ENCODE data around the gene PDE4D.
"Not testable (repeated sequence)": the region's sequence is repeated elsewhere in the genome, so short reads cannot be mapped to it uniquely, and the experiment has no call there.

Gene PDE4D

GRCh38 chr5:58963361-58963760 lies 930.2 kb downstream of the PDE4D start:
- CTCF ChIA-PET, result no interaction called here

GRCh38 chr5:58961631-58962280 lies 931.8 kb downstream of the PDE4D start:
- CTCF ChIA-PET, result no interaction called here
- DNase-seq (ENCODE audit: extremely low spot score), result no peak
- POLR2A ChIA-PET, result no interaction called here

More at GRCh38 chr5:58963361-58963760, 930.2 kb downstream of the PDE4D start:
- POLR2A ChIA-PET, result no interaction called here
- TF ChIP-seq ELF4 (IDR thresholded peaks at IDR 0.05) (no peak), HDGF (IDR thresholded peaks at IDR 0.05; ENCODE audit: borderline replicate concordance) (no peak), ZNF384 (IDR thresholded peaks at IDR 0.05) (no peak), LEF1 (IDR thresholded peaks at IDR 0.05; ENCODE audit: borderline replicate concordance) (no peak), FOXM1 (IDR thresholded peaks at IDR 0.05; ENCODE audit: borderline replicate concordance) (no peak)
- no peak for DNase-seq (ENCODE audit: extremely low spot score)

GRCh38 chr5:58958701-58959100 lies 934.8 kb downstream of the PDE4D start:
- ChIA-PET POLR2A (no interaction called here), CTCF (interaction anchor here (1.0 kb wide), 1 partner anchor 12 kb away, joined by 6 read pairs; no protein-coding TSS in a partner anchor)
- TF ChIP-seq SUZ12 (IDR thresholded peaks at IDR 0.05) (no peak), L3MBTL2 (conservative IDR thresholded peaks at IDR 0.05) (no peak), FOXK2 (IDR thresholded peaks at IDR 0.05) (no peak), LEF1 (IDR thresholded peaks at IDR 0.05; ENCODE audit: borderline replicate concordance) (no peak), FOXA1 (IDR thresholded peaks at IDR 0.05) (no peak), FOXM1 (IDR thresholded peaks at IDR 0.05; ENCODE audit: borderline replicate concordance) (no peak), TARDBP (IDR thresholded peaks at IDR 0.05) (no peak), SP1 (IDR thresholded peaks at IDR 0.05) (no peak), ARNT (IDR thresholded peaks at IDR 0.05) (no peak), ZNF384 (IDR thresholded peaks at IDR 0.05) (no peak), CTBP1 (IDR thresholded peaks at IDR 0.05; ENCODE audit: borderline replicate concordance) (no peak), HDGF (IDR thresholded peaks at IDR 0.05; ENCODE audit: borderline replicate concordance) (no peak), NFRKB (IDR thresholded peaks at IDR 0.05) (no peak), ELF4 (IDR thresholded peaks at IDR 0.05) (no peak)
- no peak for DNase-seq (ENCODE audit: extremely low spot score)

More at GRCh38 chr5:58961631-58962280, 931.8 kb downstream of the PDE4D start:
- TF ChIP-seq HDGF (IDR thresholded peaks at IDR 0.05; ENCODE audit: borderline replicate concordance), result no peak
- TF ChIP-seq ARNT (IDR thresholded peaks at IDR 0.05), result no peak
- TF ChIP-seq TARDBP (IDR thresholded peaks at IDR 0.05), result no peak
- TF ChIP-seq SUZ12 (IDR thresholded peaks at IDR 0.05), result no peak
- TF ChIP-seq NFRKB (IDR thresholded peaks at IDR 0.05), result no peak
- no peak for TF ChIP-seq SP1 (IDR thresholded peaks at IDR 0.05)
- no peak for TF ChIP-seq FOXM1 (IDR thresholded peaks at IDR 0.05; ENCODE audit: borderline replicate concordance)
- no peak for TF ChIP-seq LEF1 (IDR thresholded peaks at IDR 0.05; ENCODE audit: borderline replicate concordance)
- no peak for TF ChIP-seq ELF4 (IDR thresholded peaks at IDR 0.05)
- TF ChIP-seq FOXK2 (IDR thresholded peaks at IDR 0.05), result no peak
- TF ChIP-seq ZNF384 (IDR thresholded peaks at IDR 0.05), result no peak
- no peak for TF ChIP-seq CTBP1 (IDR thresholded peaks at IDR 0.05; ENCODE audit: borderline replicate concordance)
- TF ChIP-seq FOXA1 (IDR thresholded peaks at IDR 0.05), result no peak
- TF ChIP-seq BHLHE40 (IDR thresholded peaks at IDR 0.05; ENCODE audit: borderline replicate concordance), result no peak
- TF ChIP-seq L3MBTL2 (conservative IDR thresholded peaks at IDR 0.05), result no peak
- no peak for TF ChIP-seq PKNOX1 (IDR thresholded peaks at IDR 0.05)

GRCh38 chr5:58953218-58953617 lies 940.3 kb downstream of the PDE4D start:
- DNase-seq (ENCODE audit: extremely low spot score); POLR2A ChIA-PET; CTCF ChIA-PET: not testable (repeated sequence)

GRCh38 chr5:58950224-58950623 lies 943.3 kb downstream of the PDE4D start:
- no peak for DNase-seq (ENCODE audit: extremely low spot score)
- POLR2A ChIA-PET, result no interaction called here
- TF ChIP-seq HDGF (IDR thresholded peaks at IDR 0.05; ENCODE audit: borderline replicate concordance), result no peak
- TF ChIP-seq SP1 (IDR thresholded peaks at IDR 0.05), result no peak
- no peak for TF ChIP-seq FOXM1 (IDR thresholded peaks at IDR 0.05; ENCODE audit: borderline replicate concordance)
- no peak for TF ChIP-seq FOXA1 (IDR thresholded peaks at IDR 0.05)
- no peak for TF ChIP-seq L3MBTL2 (conservative IDR thresholded peaks at IDR 0.05)
- CTCF ChIA-PET, result no interaction called here

- ChIA-PET CTCF (interaction anchor here (1.0 kb wide), 1 partner anchor 12 kb away, joined by 6 read pairs; no protein-coding TSS in a partner anchor), POLR2A (no interaction called here)
- no peak for DNase-seq (ENCODE audit: extremely low spot score)
- no peak for TF ChIP-seq CTBP1 (IDR thresholded peaks at IDR 0.05; ENCODE audit: borderline replicate concordance)
- TF ChIP-seq ZNF384 (IDR thresholded peaks at IDR 0.05), result no peak
- TF ChIP-seq SUZ12 (IDR thresholded peaks at IDR 0.05), result no peak
- no peak for TF ChIP-seq FOXK2 (IDR thresholded peaks at IDR 0.05)
- no peak for TF ChIP-seq HDGF (IDR thresholded peaks at IDR 0.05; ENCODE audit: borderline replicate concordance)
- no peak for TF ChIP-seq ELF4 (IDR thresholded peaks at IDR 0.05)
- no peak for TF ChIP-seq TARDBP (IDR thresholded peaks at IDR 0.05)
- no peak for TF ChIP-seq BHLHE40 (IDR thresholded peaks at IDR 0.05; ENCODE audit: borderline replicate concordance)
- TF ChIP-seq ARNT (IDR thresholded peaks at IDR 0.05), result no peak
- no peak for TF ChIP-seq FOXA1 (IDR thresholded peaks at IDR 0.05)
- TF ChIP-seq L3MBTL2 (conservative IDR thresholded peaks at IDR 0.05), result no peak
These were observed 947.3 kb downstream of the PDE4D start for GRCh38 chr5:58946230-58946629.

- ChIA-PET CTCF (no interaction called here), POLR2A (no interaction called here)
- DNase-seq (ENCODE audit: extremely low spot score), result no peak
- TF ChIP-seq SUZ12 (IDR thresholded peaks at IDR 0.05) (no peak), L3MBTL2 (conservative IDR thresholded peaks at IDR 0.05) (no peak), LEF1 (IDR thresholded peaks at IDR 0.05; ENCODE audit: borderline replicate concordance) (no peak), ARNT (IDR thresholded peaks at IDR 0.05) (no peak), FOXK2 (IDR thresholded peaks at IDR 0.05) (no peak), CTBP1 (IDR thresholded peaks at IDR 0.05; ENCODE audit: borderline replicate concordance) (no peak), BHLHE40 (IDR thresholded peaks at IDR 0.05; ENCODE audit: borderline replicate concordance) (no peak), ELF4 (IDR thresholded peaks at IDR 0.05) (no peak), FOXA1 (IDR thresholded peaks at IDR 0.05) (no peak), TARDBP (IDR thresholded peaks at IDR 0.05) (no peak), ZNF384 (IDR thresholded peaks at IDR 0.05) (no peak), PKNOX1 (IDR thresholded peaks at IDR 0.05) (no peak), SP1 (IDR thresholded peaks at IDR 0.05) (no peak)
These were observed 949.3 kb downstream of the PDE4D start for GRCh38 chr5:58944221-58944620.

All from HEK293T (cell line).